CD4-positive, alpha-beta memory T cell (primary cell): ENCODE measurements around the gene SBSN. TPM values are rescaled to one million over a fixed set of nuclear protein-coding genes. Genes with fewer than 3 reads are reported as not detected.

ENCODE experiments used
- CTCF ChIA-PET: fragments of 350-600 bp; sonication (Branson Sonifier 250); formaldehyde crosslinking; loops from one replicate; lab custom pipeline; 2021; ENCODE audit warnings: inconsistent platforms; ENCODE audit not compliant: partially characterized antibody; lab: Charles Lee
- POLR2A ChIA-PET: fragments of 350-600 bp; sonication (Branson Sonifier 250); formaldehyde crosslinking; loops from one replicate; lab custom pipeline; 2021; ENCODE audit not compliant: partially characterized antibody; lab: Charles Lee
- DNase-seq, 5 donors: peaks; one replicate each; pipeline versions ENCODE4 v3.0.0 to v3.0.0-alpha.2; 2020 to 2022; ENCODE audit warnings: mixed read lengths in 1 of 5
- H3K27ac ChIP-seq: one replicate; pipeline ENCODE4 v1.7.0; 2013; ENCODE audit warnings: low read depth, low read length
- H3K27me3 ChIP-seq: 2 replicates; pipeline ENCODE4 v1.7.0; 2013; ENCODE audit warnings: mild to moderate bottlenecking, low read length, moderate library complexity; ENCODE audit not compliant: insufficient read depth
- H3K36me3 ChIP-seq: 2 replicates; pipeline ENCODE4 v1.7.0; 2013; ENCODE audit warnings: mild to moderate bottlenecking, low read length, moderate library complexity; ENCODE audit not compliant: insufficient read depth
- H3K4me1 ChIP-seq: 2 replicates; pipeline ENCODE4 v1.7.0; 2013; ENCODE audit warnings: mild to moderate bottlenecking, low read length, moderate library complexity; ENCODE audit not compliant: insufficient read depth
- H3K4me3 ChIP-seq, 2 donors: one replicate each; pipeline ENCODE4 v1.7.0; 2013; ENCODE audit warnings: low read length in 2 of 2, mild to moderate bottlenecking in 1 of 2
- H3K9me3 ChIP-seq, 2 donors: one replicate each; pipeline ENCODE4 v1.7.0; 2013; ENCODE audit warnings: low read length in 2 of 2, control low read depth in 1 of 2; ENCODE audit not compliant: control insufficient read depth in 1 of 2
- H3K27ac Mint-ChIP-seq, 7 donors: one replicate each; pipeline ENCODE4 v1.8.0; 2020 to 2021; ENCODE audit warnings: mixed read lengths in 7 of 7, mild to moderate bottlenecking in 6 of 7, inconsistent platforms in 3 of 7, moderate library complexity in 3 of 7
- H3K27me3 Mint-ChIP-seq, 2 donors: one replicate each; pipeline ENCODE4 v1.8.0; 2020 to 2021; ENCODE audit warnings: mixed read lengths in 2 of 2
- H3K36me3 Mint-ChIP-seq, 2 donors: one replicate each; pipeline ENCODE4 v1.8.0; 2020 to 2021; ENCODE audit warnings: mixed read lengths in 2 of 2, inconsistent platforms in 1 of 2, mild to moderate bottlenecking in 1 of 2
- H3K4me1 Mint-ChIP-seq, 4 donors: one replicate each; pipeline ENCODE4 v1.8.0; 2020 to 2021; ENCODE audit warnings: mixed read lengths in 4 of 4, mild to moderate bottlenecking in 1 of 4
- H3K4me3 Mint-ChIP-seq, 8 donors: one replicate each; pipeline ENCODE4 v1.8.0; 2020 to 2021; ENCODE audit warnings: mixed read lengths in 8 of 8, mild to moderate bottlenecking in 7 of 8, moderate library complexity in 6 of 8, inconsistent platforms in 3 of 8
- H3K9me3 Mint-ChIP-seq, 8 donors: one replicate each; pipeline ENCODE4 v1.8.0; 2020 to 2021; ENCODE audit warnings: mixed read lengths in 8 of 8, mild to moderate bottlenecking in 5 of 8, inconsistent platforms in 3 of 8, moderate library complexity in 1 of 8
- intact Hi-C: fragments of 100-400 bp; cut with micrococcal nuclease; formaldehyde crosslinking; loops from one replicate; pipeline ENCODE4 v1.15.1; 2023
- polyA plus RNA-seq, 2 donors: library from polyadenylated mRNA; unstranded; fragments of 300-500 nt; fragmentation: Illumina TruSeq; gene quantifications; one replicate each; pipeline ENCODE4 v1.2.3, GENCODE V29; 2021
- total RNA-seq, 2 experiments: library from RNA; stranded (reverse); gene quantifications; one replicate each; pipeline ENCODE4 v1.2.3, GENCODE V29; 2021

The SBSN gene
- total and polyA plus RNA-seq, 4 experiments from 2014 or later = not detected

GRCh38 chr19:35518313-35518712, 9.8 kb downstream of the SBSN start:
- H3K27me3 Mint-ChIP-seq = peaks cover 6 to 13% of the 10 kb centered on the region in 2 donors
- H3K4me3 Mint-ChIP-seq = no peak overlapping the region
- no peaks in the 10 kb centered on the region for H3K9me3 Mint-ChIP-seq
- Histone ChIP-seq H3K4me3 (no peak overlapping the region), H3K27me3 (no peaks in the 10 kb centered on the region), H3K36me3 (no peaks in the 10 kb centered on the region), H3K9me3 (no peaks in the 10 kb centered on the region), H3K4me1 (no peaks in the 10 kb centered on the region), H3K27ac (no peak overlapping the region)
- ChIA-PET CTCF (interaction anchor here (0.9 kb wide), 1 partner anchor 23 kb away, joined by 3 read pairs; no protein-coding TSS in a partner anchor), POLR2A (no interaction called here)
- intact Hi-C loops = no loop called here
- H3K4me1 Mint-ChIP-seq = no peaks in the 10 kb centered on the region
- no peaks in the 10 kb centered on the region for H3K36me3 Mint-ChIP-seq
- DNase-seq = no peak
- H3K27ac Mint-ChIP-seq = no peak overlapping the region

GRCh38 chr19:35517342-35517741, 10.8 kb downstream of the SBSN start:
- Histone ChIP-seq H3K4me1 (no peaks in the 10 kb centered on the region), H3K36me3 (no peaks in the 10 kb centered on the region), H3K9me3 (no peaks in the 10 kb centered on the region), H3K27ac (no peak overlapping the region), H3K27me3 (no peaks in the 10 kb centered on the region), H3K4me3 (no peak overlapping the region)
- no peaks in the 10 kb centered on the region for H3K36me3 Mint-ChIP-seq
- POLR2A ChIA-PET = no interaction called here
- no peak overlapping the region for H3K4me3 Mint-ChIP-seq
- intact Hi-C loops = no loop called here
- no peak for DNase-seq
- H3K4me1 Mint-ChIP-seq = no peaks in the 10 kb centered on the region
- no peak overlapping the region for H3K27ac Mint-ChIP-seq
- no peaks in the 10 kb centered on the region for H3K9me3 Mint-ChIP-seq
- CTCF ChIA-PET = interaction anchor here (1.3 to 1.9 kb wide), 2 partner anchors 22 to 32 kb away, joined by 3 to 4 read pairs; no protein-coding TSS in a partner anchor
- H3K27me3 Mint-ChIP-seq = peaks cover 11 to 12% of the 10 kb centered on the region in 2 donors

GRCh38 chr19:35516310-35516709, 11.8 kb downstream of the SBSN start:
- H3K4me3 ChIP-seq = no peak overlapping the region
- Mint-ChIP-seq H3K4me1 (no peaks in the 10 kb centered on the region), H3K36me3 (no peaks in the 10 kb centered on the region), H3K27ac (no peak overlapping the region), H3K9me3 (no peaks in the 10 kb centered on the region), H3K4me3 (no peak overlapping the region), H3K27me3 (peaks cover 11 to 12% of the 10 kb centered on the region in 2 donors)
- no peaks in the 10 kb centered on the region for H3K36me3 ChIP-seq
- no peaks in the 10 kb centered on the region for H3K4me1 ChIP-seq
- no peak for DNase-seq
- CTCF ChIA-PET = interaction anchor here (1.3 to 1.9 kb wide), 4 partner anchors 10 to 110 kb away, joined by 3 to 4 read pairs (median 4); no protein-coding TSS in a partner anchor
- H3K27me3 ChIP-seq = no peaks in the 10 kb centered on the region
- no peaks in the 10 kb centered on the region for H3K9me3 ChIP-seq
- intact Hi-C loops = no loop called here
- H3K27ac ChIP-seq = no peak overlapping the region
- POLR2A ChIA-PET = no interaction called here

- no peaks in the 10 kb centered on the region for H3K27me3 ChIP-seq
- Mint-ChIP-seq H3K27ac (no peak overlapping the region), H3K27me3 (peaks cover 15 to 16% of the 10 kb centered on the region in 2 donors), H3K4me3 (no peak overlapping the region), H3K9me3 (no peaks in the 10 kb centered on the region), H3K36me3 (no peaks in the 10 kb centered on the region), H3K4me1 (peaks cover 6 to 15% (median 10%) of the 10 kb centered on the region in 4 donors)
- intact Hi-C loops = no loop called here
- H3K4me1 ChIP-seq = peaks cover 16% of the 10 kb centered on the region
- no peak overlapping the region for H3K4me3 ChIP-seq
- H3K9me3 ChIP-seq = no peaks in the 10 kb centered on the region
- no peak overlapping the region for H3K27ac ChIP-seq
- POLR2A ChIA-PET = no interaction called here
- no peak for DNase-seq
- H3K36me3 ChIP-seq = no peaks in the 10 kb centered on the region
- CTCF ChIA-PET = interaction anchor here (0.9 to 1.6 kb wide), 3 partner anchors 8 to 78 kb away, joined by 3 to 4 read pairs (median 3); no protein-coding TSS in a partner anchor
Measured at GRCh38 chr19:35514282-35514809, 13.8 kb downstream of the SBSN start.

- H3K36me3 Mint-ChIP-seq = no peaks in the 10 kb centered on the region
- no peak within 1 kb of the TSS for H3K4me3 ChIP-seq
- H3K4me1 ChIP-seq = peaks cover 19% of the 10 kb centered on the region
- CTCF ChIA-PET = interaction anchor here (0.9 kb wide), 1 partner anchor 78 kb away, joined by 3 read pairs; no protein-coding TSS in a partner anchor
- no peaks in the 10 kb centered on the region for H3K9me3 Mint-ChIP-seq
- no peak within 1 kb of the TSS for H3K27ac ChIP-seq
- H3K4me1 Mint-ChIP-seq = peaks cover 8 to 18% (median 13%) of the 10 kb centered on the region in 4 donors
- no peaks in the 10 kb centered on the region for H3K9me3 ChIP-seq
- intact Hi-C loops = no loop called here
- H3K4me3 Mint-ChIP-seq = no peak within 1 kb of the TSS
- peaks cover 16 to 18% of the 10 kb centered on the region in 2 donors for H3K27me3 Mint-ChIP-seq
- no peak within 1 kb of the TSS for H3K27ac Mint-ChIP-seq
- no peak for DNase-seq
- POLR2A ChIA-PET = no interaction called here
- no peaks in the 10 kb centered on the region for H3K36me3 ChIP-seq
- H3K27me3 ChIP-seq = no peaks in the 10 kb centered on the region
Measured at GRCh38 chr19:35513628-35514281, 14.4 kb downstream of the SBSN start, which contains the start of gene DMKN. DMKN (minus strand) TSS chr19:35513649; CDS start chr19:35513475, 174 bp downstream.

- H3K36me3 ChIP-seq = no peaks in the 10 kb centered on the region
- ChIA-PET CTCF (no interaction called here), POLR2A (no interaction called here)
- H3K4me1 Mint-ChIP-seq = peaks cover 10 to 18% (median 13%) of the 10 kb centered on the region in 4 donors
- no peak overlapping the region for H3K4me3 Mint-ChIP-seq
- H3K4me3 ChIP-seq = no peak overlapping the region
- no peak overlapping the region for H3K27ac Mint-ChIP-seq
- H3K9me3 Mint-ChIP-seq = no peaks in the 10 kb centered on the region
- peaks cover 19% of the 10 kb centered on the region for H3K4me1 ChIP-seq
- no peak overlapping the region for H3K27ac ChIP-seq
- no peaks in the 10 kb centered on the region for H3K36me3 Mint-ChIP-seq
- no peaks in the 10 kb centered on the region for H3K27me3 ChIP-seq
- H3K27me3 Mint-ChIP-seq = peaks cover 13 to 18% of the 10 kb centered on the region in 2 donors
- no peak for DNase-seq
- intact Hi-C loops = no loop called here
- no peaks in the 10 kb centered on the region for H3K9me3 ChIP-seq
Measured at GRCh38 chr19:35512831-35513627, 15.1 kb downstream of the SBSN start.

- no peaks in the 10 kb centered on the region for H3K27me3 ChIP-seq
- H3K9me3 ChIP-seq = no peaks in the 10 kb centered on the region
- peak overlapping the region in 2 of 8 donors; percentile 34 to 51 for H3K4me3 Mint-ChIP-seq
- peaks cover 16 to 19% of the 10 kb centered on the region in 2 donors for H3K27me3 Mint-ChIP-seq
- H3K4me1 Mint-ChIP-seq = peaks cover 10 to 18% (median 13%) of the 10 kb centered on the region in 4 donors
- DNase-seq = no peak
- no peak overlapping the region for H3K4me3 ChIP-seq
- intact Hi-C loops = no loop called here
- H3K9me3 Mint-ChIP-seq = no peaks in the 10 kb centered on the region
- ChIA-PET CTCF (interaction anchor here (1.1 to 1.8 kb wide), 9 partner anchors 8 to 68 kb away, joined by 3 to 10 read pairs (median 4); no protein-coding TSS in a partner anchor), POLR2A (no interaction called here)
- peak overlapping the region in 2 of 7 donors; percentile 61 to 70 for H3K27ac Mint-ChIP-seq
- no peaks in the 10 kb centered on the region for H3K36me3 ChIP-seq
- peaks cover 19% of the 10 kb centered on the region for H3K4me1 ChIP-seq
- H3K27ac ChIP-seq = no peak overlapping the region
- H3K36me3 Mint-ChIP-seq = no peaks in the 10 kb centered on the region
Measured at GRCh38 chr19:35511337-35511736, 16.8 kb downstream of the SBSN start.
